Measurements from ENCODE around the gene CERS3. TPM values are rescaled to one million over a fixed set of nuclear protein-coding genes. Genes with fewer than 3 reads are reported as not detected.
A peak's percentile ranks its signal among the peaks of the same experiment; 100 is the strongest.

The CERS3 gene
- total RNA-seq, 2 experiments from 2014 or later, result 0.33 to 0.43 TPM

- H3K4me3 Mint-ChIP-seq, result no peak overlapping the region
- H3K36me3 Mint-ChIP-seq (ENCODE audit: low read depth), result no peaks in the 10 kb centered on the region
- no peak overlapping the region for H3K27ac Mint-ChIP-seq
- H3K4me1 Mint-ChIP-seq, result no peaks in the 10 kb centered on the region
- peaks cover 7% of the 10 kb centered on the region for H3K9me3 Mint-ChIP-seq
- POLR2A ChIA-PET, result no interaction called here
- CTCF ChIA-PET, result interaction anchor here (0.8 to 2.0 kb wide), 3 partner anchors 33 to 45 kb away, joined by 3 to 11 read pairs (median 3); no protein-coding TSS in a partner anchor
- no peak for DNase-seq
- no peaks in the 10 kb centered on the region for H3K27me3 Mint-ChIP-seq
Measured at GRCh38 chr15:100383302-100384107, 145.2 kb downstream of the CERS3 start.

DNA sequence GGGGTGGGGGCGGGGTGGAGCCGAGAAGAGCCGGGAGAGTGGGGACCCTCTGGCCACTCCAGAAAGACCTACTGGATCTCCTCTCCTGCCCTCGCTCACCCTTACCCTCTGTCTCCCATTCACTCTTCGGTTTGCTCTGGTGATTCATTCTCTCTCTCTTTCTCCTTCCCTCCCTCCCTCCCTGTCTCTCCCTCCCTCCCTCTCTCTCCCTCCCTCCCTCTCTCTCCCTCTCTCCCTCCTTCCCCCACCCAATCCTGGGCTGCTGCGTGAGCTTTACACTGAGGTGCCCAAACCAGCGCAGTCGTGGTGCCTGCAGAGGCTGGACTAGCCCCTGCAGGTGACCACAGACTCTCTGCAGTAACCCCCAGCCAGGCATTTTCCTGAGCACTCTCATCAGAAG lies 154.8 kb downstream of the CERS3 start:
- ChIA-PET POLR2A (no interaction called here), CTCF (interaction anchor here (1.5 kb wide), 1 partner anchor 24 kb away, joined by 9 read pairs; no protein-coding TSS in a partner anchor)
- no peaks in the 10 kb centered on the region for H3K9me3 Mint-ChIP-seq
- no peaks in the 10 kb centered on the region for H3K4me1 Mint-ChIP-seq
- no peak overlapping the region for H3K4me3 Mint-ChIP-seq
- no peaks in the 10 kb centered on the region for H3K36me3 Mint-ChIP-seq (ENCODE audit: low read depth)
- peaks cover 39% of the 10 kb centered on the region for H3K27me3 Mint-ChIP-seq
- no peak for DNase-seq
- H3K27ac Mint-ChIP-seq, result no peak overlapping the region

GRCh38 chr15:100373120-100373896 lies 155.4 kb downstream of the CERS3 start:
- no peak overlapping the region for H3K27ac Mint-ChIP-seq
- no peaks in the 10 kb centered on the region for H3K4me1 Mint-ChIP-seq
- no peaks in the 10 kb centered on the region for H3K9me3 Mint-ChIP-seq
- ChIA-PET CTCF (no interaction called here), POLR2A (no interaction called here)
- DNase-seq, result no peak
- peaks cover 39% of the 10 kb centered on the region for H3K27me3 Mint-ChIP-seq
- no peak overlapping the region for H3K4me3 Mint-ChIP-seq
- H3K36me3 Mint-ChIP-seq (ENCODE audit: low read depth), result no peaks in the 10 kb centered on the region

DNA sequence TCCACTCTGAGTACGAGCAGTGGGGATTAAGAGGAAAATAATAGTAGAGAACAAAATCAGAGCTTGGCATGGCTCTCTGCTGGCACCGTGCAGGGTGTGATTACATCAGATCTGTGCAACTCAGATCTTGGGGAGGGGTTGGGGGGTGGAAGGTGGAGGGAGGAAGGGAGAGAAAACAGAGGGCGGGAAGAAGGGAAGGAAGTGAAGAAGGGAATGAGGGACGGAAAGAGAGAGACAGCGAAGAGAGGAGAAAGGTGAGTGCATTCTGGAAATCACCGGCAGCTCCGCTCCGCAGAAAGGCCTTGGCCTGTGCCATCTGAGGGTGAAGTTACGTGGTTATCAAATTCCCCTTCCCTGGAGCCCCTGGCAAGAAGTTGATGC lies 156.0 kb downstream of the CERS3 start:
- Mint-ChIP-seq H3K4me3 (no peak overlapping the region), H3K27ac (no peak overlapping the region), H3K9me3 (no peaks in the 10 kb centered on the region), H3K27me3 (peaks cover 39% of the 10 kb centered on the region), H3K4me1 (no peaks in the 10 kb centered on the region), H3K36me3 (ENCODE audit: low read depth) (no peaks in the 10 kb centered on the region)
- POLR2A ChIA-PET, result no interaction called here
- CTCF ChIA-PET, result no interaction called here
- no peak for DNase-seq

DNA sequence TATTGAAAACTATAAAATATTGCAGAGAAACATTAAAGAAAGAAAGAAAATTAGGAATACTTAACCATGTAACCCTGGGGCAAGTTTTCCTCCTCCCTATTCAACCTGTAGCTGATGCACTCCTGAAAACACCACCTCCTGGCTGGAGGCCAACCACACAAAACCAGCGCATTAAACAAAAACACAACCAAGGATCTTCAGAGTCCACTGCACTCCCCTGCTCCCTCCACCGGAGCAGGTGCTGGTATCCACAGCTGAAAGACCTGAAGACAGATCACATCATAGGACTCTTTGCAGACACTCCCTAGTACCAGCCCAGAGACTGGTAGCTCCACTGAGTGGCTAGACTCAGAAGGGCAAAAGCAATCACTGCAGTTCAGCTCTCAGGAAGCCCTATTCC lies 173.4 kb downstream of the CERS3 start:
- Mint-ChIP-seq H3K27ac (no peak overlapping the region), H3K9me3 (no peaks in the 10 kb centered on the region), H3K4me3 (no peak overlapping the region), H3K27me3 (peaks cover 39% of the 10 kb centered on the region), H3K36me3 (ENCODE audit: low read depth) (no peaks in the 10 kb centered on the region), H3K4me1 (peaks cover 4% of the 10 kb centered on the region)
- ChIA-PET CTCF (no interaction called here), POLR2A (no interaction called here)
- no peak for DNase-seq

DNA sequence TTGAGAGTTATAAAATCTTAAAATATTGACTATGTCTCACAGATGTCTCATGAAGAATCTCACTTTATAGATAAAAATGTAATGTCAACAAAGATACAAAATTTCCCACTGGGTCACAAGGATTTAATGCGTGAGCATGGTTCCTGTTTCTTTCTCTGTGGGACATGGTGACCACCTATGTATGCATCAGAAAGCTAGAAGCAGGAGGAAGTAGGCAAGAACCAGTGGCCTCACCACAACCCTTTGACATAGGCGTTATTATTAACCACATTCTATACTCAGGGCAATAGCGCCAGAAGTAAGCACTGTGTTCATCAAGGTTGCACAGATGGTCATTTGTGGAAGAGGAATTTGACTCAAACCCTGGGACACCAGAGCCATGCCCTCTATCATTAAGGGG lies 175.3 kb downstream of the CERS3 start:
- no peak for DNase-seq
- Mint-ChIP-seq H3K4me1 (peaks cover 10% of the 10 kb centered on the region), H3K4me3 (no peak overlapping the region), H3K9me3 (no peaks in the 10 kb centered on the region), H3K36me3 (ENCODE audit: low read depth) (no peaks in the 10 kb centered on the region), H3K27ac (no peak overlapping the region), H3K27me3 (peaks cover 30% of the 10 kb centered on the region)
- ChIA-PET CTCF (no interaction called here), POLR2A (no interaction called here)

DNA sequence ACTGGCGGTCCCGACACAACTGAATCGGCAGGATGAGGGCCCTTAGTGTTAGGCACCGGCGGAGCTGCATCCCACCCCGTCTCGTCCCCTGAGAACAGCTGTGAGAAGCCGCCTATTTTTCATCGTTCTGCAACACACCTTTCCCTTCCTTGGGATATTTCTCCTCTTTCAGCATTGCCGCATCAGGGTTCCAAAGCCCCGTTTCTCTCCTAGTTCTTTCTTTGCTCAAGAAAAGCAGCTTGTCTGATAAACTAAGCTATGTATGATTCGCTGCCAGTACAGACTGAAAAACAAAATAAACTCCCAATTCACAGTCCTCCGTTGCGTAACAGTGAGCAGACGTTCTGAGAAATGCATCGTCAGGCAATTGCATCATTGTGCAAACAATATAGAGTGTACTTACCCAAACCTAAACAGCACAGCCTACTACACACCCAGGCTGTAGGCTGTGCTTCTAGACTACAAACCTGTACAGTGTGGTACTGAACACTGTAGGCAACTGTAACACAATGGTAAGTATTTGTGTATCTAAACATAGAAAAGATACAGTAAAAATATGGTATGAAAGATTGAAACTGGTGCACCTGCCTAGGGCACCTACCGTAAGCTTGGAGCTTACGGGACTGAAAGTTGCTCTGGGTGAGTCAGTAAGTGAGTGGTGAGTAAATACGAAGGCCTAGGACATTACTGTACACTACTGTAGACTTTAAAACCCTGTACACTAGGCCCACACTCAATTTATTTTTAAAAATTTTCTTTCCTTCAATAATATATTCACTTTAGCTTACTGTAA lies 178.1 kb downstream of the CERS3 start:
- peak overlapping the region; percentile 67 for H3K27ac Mint-ChIP-seq

More for the DNA sequence above, 178.1 kb downstream of the CERS3 start:
- H3K4me3 Mint-ChIP-seq, result peak overlapping the region; percentile 86
- no peaks in the 10 kb centered on the region for H3K9me3 Mint-ChIP-seq
- ChIA-PET POLR2A (interaction anchor here (0.6 to 3.3 kb wide), 7 partner anchors 10 to 282 kb away, joined by 3 to 20 read pairs (median 4); partner anchors contain the start of genes ASB7 and LINS1), CTCF (interaction anchor here (0.6 to 5.9 kb wide), 59 partner anchors 8 to 1585 kb away, joined by 3 to 136 read pairs (median 5); partner anchors contain the start of genes ADAMTS17, ASB7, LINS1 and LRRC28)
- H3K4me1 Mint-ChIP-seq, result peaks cover 10% of the 10 kb centered on the region
- no peak for DNase-seq
- H3K27me3 Mint-ChIP-seq, result peaks cover 17% of the 10 kb centered on the region
- H3K36me3 Mint-ChIP-seq (ENCODE audit: low read depth), result no peaks in the 10 kb centered on the region

Other genes with a start within 250 kb of the CERS3 start
- under 1 TPM; 0.38 to 0.68 TPM for gene ADAMTS17, start 187.0 kb downstream of the CERS3 start, total RNA-seq
- gene LINS1, start 73.2 kb upstream of the CERS3 start, total RNA-seq, result 10 to 100 TPM; 46.1 to 49.6 TPM
- 10 to 100 TPM; 23.1 to 23.3 TPM for gene ASB7, start 73.6 kb upstream of the CERS3 start, total RNA-seq

All from activated CD4-positive, alpha-beta memory T cell treated with anti-CD3 and anti-CD28 coated beads, Interleukin-2, amount 10 ng/mL, durations not matched to agents 7 days and 5 days (primary cell).